ENCODE measurements around the gene PSMD4. TPM values are rescaled to one million over a fixed set of nuclear protein-coding genes. Genes with fewer than 3 reads are reported as not detected.
A peak's percentile ranks its signal among the peaks of the same experiment; 100 is the strongest.

PSMD4 gene
- total RNA-seq, 4 donors from 2014 or later, result 77.1 to 110 (median 96.5) TPM

DNA sequence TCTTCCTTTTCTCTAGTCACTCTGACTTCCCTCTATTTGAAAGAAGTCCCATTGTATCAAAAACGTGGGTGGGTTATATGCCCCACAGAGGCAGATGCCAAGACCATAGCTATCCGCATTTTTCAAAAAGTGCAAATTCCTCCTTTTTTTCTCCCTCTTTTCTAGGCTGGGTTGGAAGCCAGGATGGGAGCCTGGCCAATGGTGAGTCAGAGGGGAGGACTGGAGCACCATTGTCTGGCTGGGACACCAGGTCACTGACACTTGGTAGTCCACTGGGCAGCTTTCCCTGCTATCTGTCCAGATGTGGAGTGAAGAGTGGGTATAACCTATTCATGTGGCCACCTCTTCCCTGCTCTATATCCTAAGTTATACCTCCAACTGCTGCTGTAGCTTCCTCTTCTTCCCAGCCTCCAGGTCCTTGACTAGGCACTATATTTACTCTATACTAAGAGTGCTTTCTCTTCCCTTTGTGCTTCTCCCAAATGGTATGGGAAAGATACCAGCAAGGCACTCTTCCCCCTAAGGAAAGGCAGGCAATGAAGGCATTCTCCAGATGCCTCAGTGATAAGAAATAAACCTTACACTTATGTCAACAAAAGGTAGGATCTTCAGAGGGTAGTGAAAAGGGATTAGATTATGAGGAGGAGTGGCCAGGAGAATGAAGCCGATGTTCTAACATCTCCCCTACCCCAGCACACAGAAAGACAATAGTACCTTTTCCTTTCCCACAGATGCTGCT lies 59.8 kb downstream of the PSMD4 start:
- intact Hi-C loops (cut with DNase I), result no loop called here
- TF ChIP-seq POLR2A (IDR thresholded peaks at IDR 0.05), result no peak
- TF ChIP-seq CTCF (IDR thresholded peaks at IDR 0.05), result no peak
- Histone ChIP-seq H3K27me3 (no peaks in the 10 kb centered on the region), H3K4me3 (replicated peaks in 1 of 3) (no peak overlapping the region), H3K9me3 (no peaks in the 10 kb centered on the region), H3K36me3 (peaks cover 14 to 36% of the 10 kb centered on the region in 2 donors), H3K4me1 (peaks cover 15 to 28% of the 10 kb centered on the region in 2 donors), H3K27ac (peak overlapping the region in 2 of 3 donors; percentile 23 to 24)
- DNase-seq, result peak; percentile 58 to 73
- WGBS, 2 donors, result 52 to 53% methylated on average over 3 of the region's 3 CpGs

DNA sequence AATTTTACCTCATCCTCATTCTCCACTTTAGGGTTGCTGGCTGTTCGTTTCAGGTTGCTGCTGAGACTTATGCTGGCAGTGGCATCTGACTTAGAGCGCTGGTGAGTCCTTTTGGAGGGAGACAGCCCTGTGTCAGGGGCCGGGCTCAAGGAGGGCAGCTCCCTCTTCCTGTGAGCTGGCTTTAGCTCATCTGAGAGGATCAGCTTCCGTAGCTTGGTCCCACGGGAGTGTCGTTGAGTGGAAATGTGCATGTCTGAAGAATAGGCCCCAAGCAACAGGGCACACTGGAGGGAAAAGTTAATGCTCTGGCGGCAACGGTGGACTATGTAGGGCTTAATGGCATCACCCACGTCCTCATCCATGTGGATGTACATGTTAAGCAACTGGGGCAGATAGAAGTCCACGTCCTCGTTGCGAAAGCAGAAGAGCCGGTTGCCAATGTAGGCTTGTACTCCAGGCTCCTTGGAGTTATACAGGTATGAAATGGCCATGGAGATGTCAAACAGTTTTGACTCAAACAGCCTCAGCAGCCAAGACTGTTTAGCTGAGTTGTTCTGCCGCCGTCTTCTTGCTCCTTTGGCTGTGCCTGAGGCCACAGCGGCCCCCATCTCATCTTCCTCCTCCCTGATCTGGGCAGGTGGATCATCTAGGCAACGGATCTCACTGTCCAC lies 61.2 kb downstream of the PSMD4 start:
- Histone ChIP-seq H3K9me3 (no peaks in the 10 kb centered on the region), H3K27ac (no peak overlapping the region), H3K27me3 (no peaks in the 10 kb centered on the region), H3K36me3 (peaks cover 14 to 36% of the 10 kb centered on the region in 2 donors), H3K4me3 (replicated peaks in 1 of 3) (no peak overlapping the region), H3K4me1 (peaks cover 18 to 36% of the 10 kb centered on the region in 2 donors)
- intact Hi-C loops (cut with DNase I), result no loop called here
- 91% methylated on average over 17 of the region's 17 CpGs for WGBS, 2 donors
- no peak for TF ChIP-seq CTCF (IDR thresholded peaks at IDR 0.05)
- TF ChIP-seq POLR2A (IDR thresholded peaks at IDR 0.05), result no peak
- no peak for DNase-seq

Small RNAs within 50 kb of the gene (small RNA-seq; reads per million reads assigned to genes)
- not detected for gene RN7SL444P

Other genes starting within 250 kb of the PSMD4 start
- gene MINDY1, start 247.8 kb upstream of the PSMD4 start, total RNA-seq, result 100 to 1,000 TPM in 1 of 4 donors, 10 to 100 TPM in 3; 50.9 to 103 (median 90.4) TPM
- gene PRUNE1, start 246.3 kb upstream of the PSMD4 start, total RNA-seq, result 10 to 100 TPM; 66.0 to 79.0 (median 76.3) TPM
- 10 to 100 TPM in 1 of 4 donors, 1 to 10 TPM in 3; 4.0 to 16.8 (median 5.0) TPM for gene BNIPL, start 218.1 kb upstream of the PSMD4 start, total RNA-seq
- 10 to 100 TPM in 3 of 4 donors, 1 to 10 TPM in 1; 7.8 to 22.6 (median 14.8) TPM for gene C1orf56, start 207.0 kb upstream of the PSMD4 start, total RNA-seq
- gene CDC42SE1, start 195.1 kb upstream of the PSMD4 start, total RNA-seq, result 10 to 100 TPM; 64.9 to 95.3 (median 82.2) TPM
- 1 to 10 TPM in 2 of 4 donors, under 1 TPM in 2; 0.46 to 1.6 (median 1.2) TPM for gene MLLT11, start 194.3 kb upstream of the PSMD4 start, total RNA-seq
- 10 to 100 TPM; 14.9 to 22.2 (median 18.3) TPM for gene GABPB2, start 184.0 kb upstream of the PSMD4 start, total RNA-seq
- 1 to 10 TPM; 2.5 to 5.9 (median 3.4) TPM for gene SEMA6C, start 108.1 kb upstream of the PSMD4 start, total RNA-seq
- gene TNFAIP8L2, start 98.1 kb upstream of the PSMD4 start, total RNA-seq, result 1 to 10 TPM; 2.2 to 4.2 (median 2.4) TPM
- gene LYSMD1, start 88.8 kb upstream of the PSMD4 start, total RNA-seq, result 10 to 100 TPM; 13.4 to 19.7 (median 15.7) TPM
- gene SCNM1, start 88.6 kb upstream of the PSMD4 start, total RNA-seq, result 10 to 100 TPM; 13.2 to 44.5 (median 24.5) TPM
- not detected for gene TMOD4, start 78.8 kb upstream of the PSMD4 start, total RNA-seq
- gene VPS72, start 64.5 kb upstream of the PSMD4 start, total RNA-seq, result 10 to 100 TPM; 36.9 to 47.5 (median 39.9) TPM
- 10 to 100 TPM; 53.4 to 74.5 (median 57.8) TPM for gene PIP5K1A, start 56.2 kb upstream of the PSMD4 start, total RNA-seq
- gene ZNF687, start 27.6 kb downstream of the PSMD4 start, total RNA-seq, result 10 to 100 TPM; 24.2 to 38.0 (median 33.7) TPM
- 100 to 1,000 TPM in 3 of 4 donors, 10 to 100 TPM in 1; 93.1 to 110 (median 107) TPM for gene PI4KB, start 72.7 kb downstream of the PSMD4 start, total RNA-seq
- gene RFX5, start 92.5 kb downstream of the PSMD4 start, total RNA-seq, result 10 to 100 TPM; 36.0 to 69.9 (median 58.4) TPM
- 100 to 1,000 TPM; 151 to 513 (median 310) TPM for gene SELENBP1, start 118.0 kb downstream of the PSMD4 start, total RNA-seq
- 100 to 1,000 TPM; 154 to 283 (median 226) TPM for gene PSMB4, start 144.8 kb downstream of the PSMD4 start, total RNA-seq
- gene POGZ, start 204.8 kb downstream of the PSMD4 start, total RNA-seq, result 100 to 1,000 TPM in 1 of 4 donors, 10 to 100 TPM in 3; 66.0 to 103 (median 88.3) TPM

All from thyroid gland (tissue), 4 donors.